Measurements from ENCODE around the gene WASHC3. TPM values are rescaled to one million over a fixed set of nuclear protein-coding genes. Genes with fewer than 3 reads are reported as not detected.
"Not testable (repeated sequence)": the region's sequence is repeated elsewhere in the genome, so short reads cannot be mapped to it uniquely, and the experiment has no call there.

The WASHC3 gene
- total RNA-seq, 1 experiment from 2014 or later = 29.7 TPM

- H3K4me2 ChIP-seq = no peak overlapping the region
- H3K79me2 ChIP-seq (ENCODE audit: low read depth) = no peaks in the 10 kb centered on the region
- POLR2A ChIA-PET (ENCODE audit: unreplicated experiment) = no interaction called here
- peaks cover 7% of the 10 kb centered on the region; the same call in 1 of the 2 replicates for H3F3A ChIP-seq (ENCODE audit: insufficient read depth, low read depth)
- no peak overlapping the region for H2AFZ ChIP-seq
- H3K4me1 ChIP-seq (replicated peaks; ENCODE audit: insufficient read depth) = no peaks in the 10 kb centered on the region
- no peaks in the 10 kb centered on the region for H3K9me2 ChIP-seq (ENCODE audit: insufficient read depth)
- no peak overlapping the region for H3K27ac ChIP-seq
- intact Hi-C loops (cut with micrococcal nuclease; ENCODE audit: unreplicated experiment) = loop anchor here (10.0 kb wide), 1 partner anchor 319 kb away; no protein-coding TSS in a partner anchor
- peaks cover 4% of the 10 kb centered on the region; the same call in 1 of the 2 replicates for H3K9me3 ChIP-seq (ENCODE audit: insufficient read depth, low read depth)
- no TSS peak for BruUV-seq (replicated peaks)
- H3K4me3 ChIP-seq = no peak overlapping the region
- H3K36me3 ChIP-seq (ENCODE audit: low read depth) = 0 out of 2 replicates have a peak, but pooled peaks cover 5% of the 10 kb centered on the region
- TF ChIP-seq EZH2 (IDR thresholded peaks at IDR 0.05; ENCODE audit: low read depth) (no peak), CTCF (conservative IDR thresholded peaks at IDR 0.05) (no peak)
- 0 out of 2 replicates have a peak, but pooled peaks cover 5% of the 10 kb centered on the region for H4K20me1 ChIP-seq (ENCODE audit: insufficient read depth)
- CTCF ChIA-PET = no interaction called here
- no peak for DNase-seq
- H3K27me3 ChIP-seq (ENCODE audit: insufficient read depth, low read depth) = no peaks in the 10 kb centered on the region
Measured at GRCh38 chr12:102093319-102093718, 31.5 kb upstream of the WASHC3 start.

GRCh38 chr12:102089228-102089835 lies 27.5 kb upstream of the WASHC3 start:
- DNase-seq; H3K4me3 ChIP-seq; H4K20me1 ChIP-seq (ENCODE audit: insufficient read depth); H3K9me2 ChIP-seq (ENCODE audit: insufficient read depth); BruUV-seq (replicated peaks); H3K4me2 ChIP-seq; H3K27ac ChIP-seq; POLR2A ChIA-PET (ENCODE audit: unreplicated experiment); H3K79me2 ChIP-seq (ENCODE audit: low read depth); H3F3A ChIP-seq (ENCODE audit: insufficient read depth, low read depth); H3K27me3 ChIP-seq (ENCODE audit: insufficient read depth, low read depth); H3K4me1 ChIP-seq (replicated peaks; ENCODE audit: insufficient read depth); CTCF ChIA-PET; H3K9me3 ChIP-seq (ENCODE audit: insufficient read depth, low read depth); intact Hi-C loops (cut with micrococcal nuclease; ENCODE audit: unreplicated experiment); H2AFZ ChIP-seq: not testable (repeated sequence)
- H3K36me3 ChIP-seq (ENCODE audit: low read depth) = 0 out of 2 replicates have a peak, but pooled peaks cover 13% of the 10 kb centered on the region

- H3K4me1 ChIP-seq (replicated peaks; ENCODE audit: insufficient read depth) = no peaks in the 10 kb centered on the region
- H3K9me3 ChIP-seq (ENCODE audit: insufficient read depth, low read depth) = no peaks in the 10 kb centered on the region; the same call in 1 of the 2 replicates
- peaks cover 25% of the 10 kb centered on the region; the same call in 1 of the 2 replicates for H3K36me3 ChIP-seq (ENCODE audit: low read depth)
- ChIA-PET CTCF (no interaction called here), POLR2A (ENCODE audit: unreplicated experiment) (no interaction called here)
- DNase-seq = no peak
- H2AFZ ChIP-seq = no peak overlapping the region
- H3K79me2 ChIP-seq (ENCODE audit: low read depth) = no peaks in the 10 kb centered on the region
- intact Hi-C loops (cut with micrococcal nuclease; ENCODE audit: unreplicated experiment) = no loop called here
- H3K4me2 ChIP-seq = no peak overlapping the region
- H3K27me3 ChIP-seq (ENCODE audit: insufficient read depth, low read depth) = no peaks in the 10 kb centered on the region
- no peak overlapping the region for H3K27ac ChIP-seq
- H4K20me1 ChIP-seq (ENCODE audit: insufficient read depth) = no peaks in the 10 kb centered on the region
- TF ChIP-seq CTCF (conservative IDR thresholded peaks at IDR 0.05) = no peak
- TF ChIP-seq EZH2 (IDR thresholded peaks at IDR 0.05; ENCODE audit: low read depth) = no peak
- H3F3A ChIP-seq (ENCODE audit: insufficient read depth, low read depth) = no peaks in the 10 kb centered on the region; the same call in 1 of the 2 replicates
- no peak overlapping the region for H3K4me3 ChIP-seq
- H3K9me2 ChIP-seq (ENCODE audit: insufficient read depth) = no peaks in the 10 kb centered on the region
- BruUV-seq (replicated peaks) = no TSS peak
Measured at GRCh38 chr12:102080842-102081241, 19.1 kb upstream of the WASHC3 start.

GRCh38 chr12:102072092-102072491 lies 10.3 kb upstream of the WASHC3 start:
- BruUV-seq (replicated peaks); POLR2A ChIA-PET (ENCODE audit: unreplicated experiment); intact Hi-C loops (cut with micrococcal nuclease; ENCODE audit: unreplicated experiment): not testable (repeated sequence)

More at GRCh38 chr12:102072092-102072491, 10.3 kb upstream of the WASHC3 start:
- H4K20me1 ChIP-seq (ENCODE audit: insufficient read depth); H3K79me2 ChIP-seq (ENCODE audit: low read depth); H3K36me3 ChIP-seq (ENCODE audit: low read depth); H3K9me3 ChIP-seq (ENCODE audit: insufficient read depth, low read depth); H3K4me1 ChIP-seq (replicated peaks; ENCODE audit: insufficient read depth); DNase-seq; H3K4me2 ChIP-seq; H3K4me3 ChIP-seq; H3K27ac ChIP-seq; H3F3A ChIP-seq (ENCODE audit: insufficient read depth, low read depth); H2AFZ ChIP-seq; H3K9me2 ChIP-seq (ENCODE audit: insufficient read depth); H3K27me3 ChIP-seq (ENCODE audit: insufficient read depth, low read depth); CTCF ChIA-PET: not testable (repeated sequence)
